NOMO-1 (cell line): Measurements from ENCODE around the gene PLEK2.

Experiments used
- DNase-seq, 2 experiments: peaks; one replicate each; lab custom pipeline; 2025; ENCODE audit not compliant: unreplicated experiment in 2 of 2; lab: John Stamatoyannopoulos, UW

PLEK2 gene

GRCh38 chr14:67405771-67406170 lies 6.2 kb downstream of the PLEK2 start:
- no peak for DNase-seq

GRCh38 chr14:67400434-67400833 lies 11.5 kb downstream of the PLEK2 start:
- DNase-seq = no peak

- no peak for DNase-seq
These were observed 14.4 kb downstream of the PLEK2 start for GRCh38 chr14:67397536-67397935.

GRCh38 chr14:67396381-67396970 lies 15.5 kb downstream of the PLEK2 start:
- DNase-seq = no peak

- DNase-seq = no peak
These were observed 16.1 kb downstream of the PLEK2 start for GRCh38 chr14:67395876-67396189.

- DNase-seq = no peak
These were observed 16.7 kb downstream of the PLEK2 start for GRCh38 chr14:67395086-67395875.

GRCh38 chr14:67393689-67394088 lies 18.3 kb downstream of the PLEK2 start:
- no peak for DNase-seq

GRCh38 chr14:67392800-67393199 lies 19.2 kb downstream of the PLEK2 start:
- DNase-seq = no peak

GRCh38 chr14:67392123-67392522 lies 19.8 kb downstream of the PLEK2 start:
- DNase-seq = no peak

GRCh38 chr14:67391268-67391667 lies 20.7 kb downstream of the PLEK2 start:
- DNase-seq = no peak

- no peak for DNase-seq
These were observed 22.0 kb downstream of the PLEK2 start for GRCh38 chr14:67389811-67390534.

- DNase-seq = no peak
These were observed 22.7 kb downstream of the PLEK2 start for GRCh38 chr14:67389275-67389674.

GRCh38 chr14:67387195-67387594 lies 24.8 kb downstream of the PLEK2 start:
- DNase-seq = no peak

- DNase-seq = no peak
These were observed 26.3 kb downstream of the PLEK2 start for GRCh38 chr14:67385618-67386017.

GRCh38 chr14:67385120-67385519 lies 26.8 kb downstream of the PLEK2 start:
- DNase-seq = no peak

GRCh38 chr14:67377916-67378315 lies 34.0 kb downstream of the PLEK2 start:
- DNase-seq = no peak

GRCh38 chr14:67373347-67373746 lies 38.6 kb downstream of the PLEK2 start:
- no peak for DNase-seq

- no peak for DNase-seq
These were observed 39.1 kb downstream of the PLEK2 start for GRCh38 chr14:67372833-67373232.

GRCh38 chr14:67371247-67372148 lies 40.5 kb downstream of the PLEK2 start:
- no peak for DNase-seq

- no peak for DNase-seq
These were observed 41.1 kb downstream of the PLEK2 start for GRCh38 chr14:67370830-67371229.

- DNase-seq = no peak
These were observed 46.5 kb downstream of the PLEK2 start for GRCh38 chr14:67365476-67365875.
